Kidney tubule cell (primary cell): ENCODE measurements around the gene TRNP1.
A peak's percentile ranks its signal among the peaks of the same experiment; 100 is the strongest.

ENCODE experiments used
- DNase-seq: peaks from one replicate; pipeline ENCODE4 v3.0.0-alpha.2; 2018; ENCODE audit warnings: low spot score

The TRNP1 gene

GRCh38 chr1:27026621-27027574 lies 33.4 kb downstream of the TRNP1 start:
- no peak for DNase-seq

- DNase-seq, result no peak
These were observed 34.2 kb downstream of the TRNP1 start for GRCh38 chr1:27027575-27028250.

GRCh38 chr1:27029517-27029916 lies 36.0 kb downstream of the TRNP1 start:
- DNase-seq, result no peak

GRCh38 chr1:27031235-27032118 lies 38.0 kb downstream of the TRNP1 start:
- peak; percentile 93 for DNase-seq

GRCh38 chr1:27032119-27032461 lies 38.6 kb downstream of the TRNP1 start:
- no peak for DNase-seq

GRCh38 chr1:27033043-27033746 lies 39.7 kb downstream of the TRNP1 start:
- DNase-seq, result no peak

GRCh38 chr1:27035344-27035743 lies 41.9 kb downstream of the TRNP1 start:
- DNase-seq, result no peak

GRCh38 chr1:27036718-27037117 lies 43.2 kb downstream of the TRNP1 start:
- no peak for DNase-seq

GRCh38 chr1:27037518-27037917 lies 44.0 kb downstream of the TRNP1 start:
- no peak for DNase-seq

- DNase-seq, result no peak
These were observed 44.5 kb downstream of the TRNP1 start for GRCh38 chr1:27038020-27038419.

- no peak for DNase-seq
These were observed 49.2 kb downstream of the TRNP1 start for GRCh38 chr1:27042670-27043069.

- peak; percentile 82 for DNase-seq
These were observed 51.2 kb downstream of the TRNP1 start for GRCh38 chr1:27044613-27045151.

- peak; percentile 74 for DNase-seq
These were observed 52.6 kb downstream of the TRNP1 start for GRCh38 chr1:27045973-27046558.

GRCh38 chr1:27047914-27048313 lies 54.4 kb downstream of the TRNP1 start:
- no peak for DNase-seq

- no peak for DNase-seq
These were observed 55.6 kb downstream of the TRNP1 start for GRCh38 chr1:27049100-27049499.

GRCh38 chr1:27049607-27050006 lies 56.1 kb downstream of the TRNP1 start:
- DNase-seq, result no peak
